ENCODE results near the gene WDR43.
"Not testable (repeated sequence)": the region's sequence is repeated elsewhere in the genome, so short reads cannot be mapped to it uniquely, and the experiment has no call there.

Gene WDR43

GRCh38 chr2:28970464-28971160 lies 76.1 kb downstream of the WDR43 start:
- DNase-seq = no peak

- no peak for DNase-seq
Measured at GRCh38 chr2:28972778-28973335, 78.4 kb downstream of the WDR43 start.

- no peak for DNase-seq
Measured at GRCh38 chr2:28974252-28974651, 79.8 kb downstream of the WDR43 start.

GRCh38 chr2:28975671-28976070 lies 81.2 kb downstream of the WDR43 start:
- DNase-seq = no peak

GRCh38 chr2:28976584-28976983 lies 82.1 kb downstream of the WDR43 start:
- no peak for DNase-seq

GRCh38 chr2:28977176-28977875 lies 82.9 kb downstream of the WDR43 start:
- no peak for DNase-seq

- not testable (repeated sequence) for DNase-seq
Measured at GRCh38 chr2:28978001-28978400, 83.5 kb downstream of the WDR43 start.

- no peak for DNase-seq
Measured at GRCh38 chr2:28978606-28979005, 84.1 kb downstream of the WDR43 start.

- no peak for DNase-seq
Measured at GRCh38 chr2:28979041-28979440, 84.6 kb downstream of the WDR43 start.

- peak; percentile 8 for DNase-seq
Measured at GRCh38 chr2:28979576-28980366, 85.3 kb downstream of the WDR43 start.

GRCh38 chr2:28980368-28981015 lies 86.0 kb downstream of the WDR43 start:
- no peak for DNase-seq

- no peak for DNase-seq
Measured at GRCh38 chr2:28981016-28981441, 86.6 kb downstream of the WDR43 start, which contains the start of gene TOGARAM2. TOGARAM2 (plus strand) TSS chr2:28981298; CDS start chr2:28994835, 13,537 bp downstream.

GRCh38 chr2:28981620-28982376 lies 87.3 kb downstream of the WDR43 start:
- DNase-seq = no peak

GRCh38 chr2:28982381-28982950 lies 88.0 kb downstream of the WDR43 start:
- DNase-seq = no peak

- no peak for DNase-seq
Measured at GRCh38 chr2:28986429-28986828, 92.0 kb downstream of the WDR43 start.

- no peak for DNase-seq
Measured at GRCh38 chr2:28989973-28990372, 95.5 kb downstream of the WDR43 start.

- DNase-seq = no peak
Measured at GRCh38 chr2:28990445-28990844, 96.0 kb downstream of the WDR43 start.

GRCh38 chr2:28991021-28991420 lies 96.6 kb downstream of the WDR43 start:
- no peak for DNase-seq

GRCh38 chr2:28991460-28991859 lies 97.0 kb downstream of the WDR43 start:
- no peak for DNase-seq

GRCh38 chr2:28993206-28993960 lies 98.9 kb downstream of the WDR43 start:
- DNase-seq = no peak

GRCh38 chr2:28994074-28994473 lies 99.6 kb downstream of the WDR43 start:
- no peak for DNase-seq

All from NCI-H1105 treated with DMSO at 0.1 percent for 48 hours (cell line).